Cerebellar nuclear complex (tissue), 1 donor: ENCODE data around the gene TIMM10B.

Experiments used
- DNase-seq, 2 experiments: peaks; one replicate each; lab custom pipeline; 2025; lab: John Stamatoyannopoulos, UW

TIMM10B gene

GRCh38 chr11:6481012-6481923 lies at the start of gene TIMM10B, which contains the start of gene ARFIP2:
TIMM10B (plus strand) TSS chr11:6481501; CDS start chr11:6481517, 16 bp downstream.
ARFIP2 (minus strand) TSS chr11:6481331; CDS start chr11:6480421, 910 bp downstream.
- peak; percentile 92 to 94 for DNase-seq

GRCh38 chr11:6431861-6432260 lies 49.4 kb upstream of the TIMM10B start:
- no peak for DNase-seq

- no peak for DNase-seq
Measured at GRCh38 chr11:6433998-6434660, 47.2 kb upstream of the TIMM10B start.

GRCh38 chr11:6437423-6437822 lies 43.9 kb upstream of the TIMM10B start:
- no peak for DNase-seq

GRCh38 chr11:6437993-6438392 lies 43.3 kb upstream of the TIMM10B start:
- no peak for DNase-seq

GRCh38 chr11:6438979-6439571 lies 42.2 kb upstream of the TIMM10B start:
- DNase-seq = no peak

GRCh38 chr11:6440906-6441358 lies 40.4 kb upstream of the TIMM10B start, which contains the start of gene HPX:
HPX (minus strand) TSS chr11:6440987; CDS start chr11:6440963, 24 bp downstream.
- DNase-seq = no peak

- DNase-seq = no peak
Measured at GRCh38 chr11:6442441-6442840, 38.9 kb upstream of the TIMM10B start.

- no peak for DNase-seq
Measured at GRCh38 chr11:6443269-6444003, 37.9 kb upstream of the TIMM10B start.

GRCh38 chr11:6448574-6448973 lies 32.7 kb upstream of the TIMM10B start:
- no peak for DNase-seq

GRCh38 chr11:6452219-6452618 lies 29.1 kb upstream of the TIMM10B start:
- no peak for DNase-seq

GRCh38 chr11:6453152-6453551 lies 28.1 kb upstream of the TIMM10B start:
- no peak for DNase-seq

GRCh38 chr11:6455070-6455469 lies 26.2 kb upstream of the TIMM10B start:
- DNase-seq = no peak

- no peak for DNase-seq
Measured at GRCh38 chr11:6456361-6457073, 24.8 kb upstream of the TIMM10B start.

GRCh38 chr11:6457581-6458320 lies 23.6 kb upstream of the TIMM10B start:
- no peak for DNase-seq

GRCh38 chr11:6458352-6459098 lies 22.8 kb upstream of the TIMM10B start:
- no peak for DNase-seq

- no peak for DNase-seq
Measured at GRCh38 chr11:6459099-6459450, 22.2 kb upstream of the TIMM10B start.

- no peak for DNase-seq
Measured at GRCh38 chr11:6468712-6469495, 12.4 kb upstream of the TIMM10B start.

GRCh38 chr11:6469599-6469998 lies 11.7 kb upstream of the TIMM10B start:
- DNase-seq = no peak
